HG03025 (cell line): ENCODE results near the gene REXO1.

Experiments used
- ATAC-seq: cut with Tn5 transposase; IDR thresholded peaks from one replicate; pipeline ENCODE4 v1.9.1; 2021; ENCODE audit warnings: mild to moderate bottlenecking, moderate library complexity; ENCODE audit not compliant: unreplicated experiment, low FRiP score

The REXO1 gene

DNA sequence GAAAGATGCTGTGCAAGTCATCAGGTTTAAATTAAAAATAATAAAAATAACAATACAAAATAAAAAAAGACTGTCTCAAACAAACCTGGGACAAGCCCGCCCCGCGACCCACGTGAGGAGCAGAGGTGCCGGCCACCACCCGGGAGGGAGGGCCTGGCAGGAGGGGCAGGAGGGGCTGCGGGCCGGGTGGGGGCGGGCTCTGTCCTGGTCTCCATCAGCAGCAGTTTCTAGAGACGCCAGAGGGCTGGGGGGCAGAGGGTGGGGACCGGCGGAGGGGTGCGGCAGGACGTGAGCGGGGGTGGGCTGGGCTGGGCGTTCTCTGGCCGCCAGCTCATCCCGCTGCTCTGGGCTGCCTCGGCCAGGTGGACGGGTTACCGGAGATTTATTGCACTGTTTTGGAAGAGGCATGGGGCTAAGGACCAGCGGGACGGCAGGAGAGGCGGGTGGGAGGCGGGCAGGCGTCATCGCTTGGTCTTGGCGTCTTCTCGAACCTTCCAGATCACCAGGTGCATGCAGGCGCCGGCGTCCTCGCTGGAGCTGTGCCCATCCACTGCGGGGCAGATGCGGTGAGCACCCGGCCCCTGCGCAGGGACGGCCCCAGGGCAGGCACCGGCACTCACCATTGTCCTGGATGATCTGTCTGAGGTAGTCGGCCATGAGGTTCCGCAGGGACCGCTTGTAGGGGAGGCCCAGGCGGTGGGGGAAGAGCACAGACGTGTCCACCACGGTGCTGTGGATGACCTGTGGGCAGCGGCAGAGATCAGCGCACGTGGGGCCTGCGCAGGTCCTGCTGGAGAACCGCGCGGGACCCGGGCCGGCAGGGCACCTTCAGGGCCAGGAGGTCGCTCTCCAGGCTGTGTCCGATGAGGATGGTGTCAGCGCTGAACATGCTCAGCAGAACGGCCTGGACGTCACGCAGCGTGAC is 32.4 kb downstream of the REXO1 start:
- no peak for ATAC-seq

GRCh38 chr19:1814833-1815604 is 33.3 kb downstream of the REXO1 start:
- no peak for ATAC-seq

DNA sequence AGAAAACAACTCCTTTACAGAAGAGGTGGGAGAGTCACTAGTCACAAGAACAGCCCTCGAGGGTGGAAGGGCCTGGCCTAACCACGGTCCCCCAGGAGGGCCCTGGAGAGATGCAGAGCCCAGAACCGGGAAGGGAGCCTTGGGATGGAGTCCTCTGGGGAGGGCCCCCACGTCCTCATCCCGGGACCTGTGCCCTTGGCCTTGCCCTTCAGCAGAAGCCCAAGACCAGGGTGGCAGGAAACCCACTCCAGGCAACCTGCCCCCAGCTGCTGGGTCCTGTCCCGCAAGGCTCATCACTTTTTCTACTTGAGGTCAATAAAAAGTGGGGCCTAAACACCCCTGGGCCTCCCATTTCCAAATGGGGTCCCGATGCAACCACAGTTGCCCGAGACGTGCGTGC is 33.9 kb downstream of the REXO1 start:
- no peak for ATAC-seq

- ATAC-seq, result no peak
Measured at GRCh38 chr19:1813192-1814182, 34.8 kb downstream of the REXO1 start.

DNA sequence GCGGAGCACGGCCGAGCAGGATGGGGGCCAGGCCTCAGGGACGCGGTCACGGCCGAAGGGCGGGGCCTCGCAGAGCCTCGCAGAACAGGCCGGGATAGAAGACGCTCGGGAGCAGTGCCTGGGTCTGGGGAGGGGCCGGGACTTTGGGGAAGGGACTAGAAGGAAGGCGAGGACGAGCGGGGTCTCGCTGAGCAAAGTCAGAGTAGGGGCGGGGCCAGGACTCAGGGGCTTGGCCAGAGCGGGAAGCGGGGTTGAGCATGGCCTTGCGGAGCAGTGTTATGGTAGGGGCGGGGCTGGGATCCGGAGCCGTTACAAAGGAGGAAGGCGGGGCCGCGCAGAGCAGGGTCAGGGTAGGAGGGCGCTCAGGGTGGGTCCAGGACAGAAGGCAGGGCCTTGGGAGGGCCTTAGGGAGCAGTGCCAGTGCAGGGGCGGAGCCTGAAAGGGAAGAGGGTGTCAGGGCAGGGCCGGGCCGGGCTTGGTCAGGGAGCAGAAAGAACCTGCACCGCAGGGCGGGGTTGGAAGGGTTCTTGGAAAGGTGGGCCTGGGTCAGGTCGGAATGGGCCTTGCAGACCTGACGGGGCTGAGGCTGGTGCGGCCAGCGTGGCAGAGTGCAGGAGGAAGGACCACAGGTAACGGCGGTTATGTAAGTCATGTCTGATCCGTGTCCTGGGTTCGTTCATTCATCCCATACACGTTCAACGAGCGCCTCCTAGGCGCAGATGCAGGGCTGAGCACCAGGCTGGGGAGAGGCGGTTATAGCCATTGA is 35.7 kb downstream of the REXO1 start:
- ATAC-seq, result peak; percentile 54

- ATAC-seq, result no peak
Measured at GRCh38 chr19:1811942-1812425, 36.3 kb downstream of the REXO1 start, which contains the start of gene ATP8B3. Gene ATP8B3, minus strand, starts transcription at chr19:1812276. Its CDS starts 540 bp downstream, at chr19:1811736.

DNA sequence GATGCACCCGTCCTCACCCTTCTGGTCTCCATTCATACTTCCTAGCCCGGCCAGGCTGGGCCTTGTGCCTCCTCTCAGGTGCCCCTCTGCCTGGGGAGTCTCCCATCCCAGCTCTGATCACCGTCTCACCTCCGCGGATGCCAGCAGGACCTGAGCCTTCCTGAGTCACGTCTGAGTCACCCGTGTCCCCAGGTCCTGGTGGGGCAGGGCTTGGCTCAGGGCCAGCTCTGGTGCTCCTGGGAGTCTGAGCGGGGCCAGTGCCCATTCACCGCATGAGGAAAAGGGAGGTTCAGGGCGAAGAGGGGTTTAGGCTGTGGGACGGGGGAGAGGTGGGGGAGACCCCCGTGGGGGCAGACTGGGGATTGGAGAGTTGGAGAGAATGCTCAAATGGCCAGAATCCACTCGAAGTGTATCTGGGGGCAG is 36.8 kb downstream of the REXO1 start:
- ATAC-seq, result no peak

DNA sequence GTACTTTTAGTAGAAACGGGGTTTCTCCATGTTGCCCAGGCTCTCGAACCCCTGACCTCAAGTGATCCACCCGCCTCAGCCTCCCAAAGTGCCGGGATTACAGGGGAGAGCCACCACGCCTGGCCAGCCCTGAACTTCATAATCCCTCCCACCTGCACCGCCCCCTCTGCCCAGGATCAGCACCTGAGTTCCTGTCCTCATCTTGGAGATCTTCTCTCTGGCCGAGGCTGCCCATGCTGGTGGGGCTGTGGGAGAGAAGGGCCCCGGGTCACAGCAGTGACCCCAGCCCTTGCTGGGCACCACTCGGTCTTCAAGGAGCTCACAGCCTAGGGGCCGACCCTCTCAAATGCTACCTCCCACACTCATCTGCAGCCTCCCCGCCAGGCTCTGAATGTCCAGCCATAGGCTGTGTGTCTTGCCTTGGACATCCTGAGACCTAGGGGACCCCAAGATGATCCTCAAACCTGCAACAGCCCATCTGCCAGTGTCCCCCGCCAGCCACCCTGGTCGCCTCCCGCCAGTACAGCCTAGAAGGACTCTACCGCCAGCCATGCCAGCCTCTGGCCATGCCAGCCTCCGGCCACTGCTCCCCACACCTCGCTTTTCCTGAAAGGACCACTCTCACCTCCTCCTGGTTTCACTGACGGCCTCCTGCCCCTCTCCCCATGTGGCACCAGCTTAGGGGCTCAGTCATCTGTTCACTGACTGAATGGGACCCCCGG is 37.7 kb downstream of the REXO1 start:
- no peak for ATAC-seq

DNA sequence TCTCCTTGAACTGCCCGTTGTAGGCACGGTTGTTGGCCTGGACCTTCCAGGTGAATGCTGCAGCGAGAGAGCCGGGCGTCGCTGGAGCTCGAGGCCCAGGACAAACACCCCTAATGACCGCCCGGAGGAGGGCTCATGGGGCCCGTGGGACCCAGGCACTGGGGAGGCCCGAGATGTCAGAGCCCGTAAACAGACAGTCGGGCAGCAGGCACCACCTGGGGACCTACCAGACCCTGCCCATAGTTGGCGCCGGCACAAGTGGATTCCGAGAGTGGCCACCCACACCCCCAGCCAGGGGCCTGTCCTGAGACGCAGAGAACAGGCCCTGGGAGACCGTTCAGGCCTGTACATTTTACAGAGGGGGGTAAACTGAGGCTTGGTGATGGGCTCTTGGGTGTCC is 38.6 kb downstream of the REXO1 start:
- no peak for ATAC-seq

DNA sequence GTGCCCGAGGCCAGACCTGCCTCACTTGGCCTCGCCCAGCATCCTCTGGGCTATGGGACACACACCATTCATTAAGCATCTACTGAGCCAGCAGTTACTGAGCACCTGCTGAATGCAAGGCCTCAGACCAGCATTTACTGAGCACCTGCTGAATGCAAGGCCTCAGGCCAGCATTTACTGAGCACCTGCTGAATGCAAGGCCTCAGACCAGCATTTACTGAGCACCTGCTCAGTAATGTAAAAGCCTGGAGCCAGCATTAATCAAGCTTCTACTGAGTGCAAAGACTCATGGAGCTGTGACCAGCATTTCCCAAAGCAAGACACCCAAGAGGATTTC is 39.9 kb downstream of the REXO1 start:
- ATAC-seq, result no peak

DNA sequence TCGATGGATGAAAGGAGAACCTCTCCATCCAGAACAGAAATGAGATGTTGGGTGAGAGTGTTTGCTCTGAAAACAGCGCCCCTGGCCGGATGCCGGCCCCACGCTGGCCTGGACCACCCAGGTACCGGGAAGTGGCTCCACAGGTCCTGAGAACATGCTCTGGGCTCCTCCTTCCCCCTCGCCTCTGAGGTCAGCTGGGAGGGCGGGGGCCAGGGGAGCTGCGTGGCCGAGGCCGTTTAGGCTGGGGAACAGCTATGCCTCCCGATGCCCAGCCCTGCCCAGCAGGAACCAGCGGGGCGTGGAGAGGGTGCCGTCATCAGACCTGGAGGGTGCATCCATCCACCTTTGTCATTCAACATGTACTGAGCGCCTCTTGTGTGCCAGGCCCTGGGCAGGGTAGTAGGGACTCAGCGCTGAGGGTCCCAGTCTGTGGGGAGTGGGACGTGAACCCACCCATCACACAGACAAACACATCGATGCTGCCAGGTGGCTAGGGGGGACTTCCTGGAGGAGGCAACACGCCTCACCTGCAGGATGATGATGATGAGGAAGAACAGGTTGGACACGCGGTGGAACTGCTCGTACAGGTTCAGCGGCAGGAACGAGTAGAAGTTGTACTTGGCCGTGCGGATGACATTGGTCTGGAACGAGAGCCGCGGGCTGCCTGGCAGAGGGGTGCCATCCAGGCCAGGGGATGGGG is 40.4 kb downstream of the REXO1 start:
- ATAC-seq, result no peak

DNA sequence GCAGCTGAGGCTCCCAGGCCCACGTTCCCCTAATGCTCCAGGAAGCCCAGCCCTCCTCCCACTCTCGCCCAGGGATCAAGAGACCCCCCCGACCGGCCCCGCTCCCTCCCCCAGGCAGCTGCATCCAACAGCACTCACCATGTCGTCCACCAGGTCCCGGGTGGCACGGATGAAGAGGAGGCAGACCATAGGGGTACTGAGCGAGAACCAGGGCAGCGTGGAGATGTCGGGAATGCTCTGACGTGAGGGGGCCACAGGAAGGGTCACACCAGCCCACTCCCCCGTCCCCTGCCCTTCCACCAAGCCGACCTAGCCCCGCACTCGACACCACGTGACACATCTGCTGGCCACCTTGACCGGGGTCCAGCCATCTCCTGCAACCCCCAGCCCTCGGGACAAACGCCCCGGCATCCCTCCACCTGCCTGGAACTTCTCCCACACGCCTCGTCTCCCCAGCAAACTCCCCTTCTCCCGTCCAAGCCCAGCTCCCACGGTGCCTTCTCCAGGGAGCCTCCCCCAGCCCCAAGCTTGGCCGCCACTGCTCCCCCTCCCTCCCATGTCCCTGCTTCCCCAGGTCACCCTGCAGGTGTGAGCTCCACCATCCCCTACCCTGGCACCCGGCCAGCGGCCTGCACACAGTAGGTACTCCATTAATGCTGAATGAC is 41.1 kb downstream of the REXO1 start:
- ATAC-seq, result no peak

GRCh38 chr19:1806184-1807029 is 41.9 kb downstream of the REXO1 start:
- ATAC-seq, result no peak

GRCh38 chr19:1805401-1806183 is 42.7 kb downstream of the REXO1 start:
- ATAC-seq, result no peak

DNA sequence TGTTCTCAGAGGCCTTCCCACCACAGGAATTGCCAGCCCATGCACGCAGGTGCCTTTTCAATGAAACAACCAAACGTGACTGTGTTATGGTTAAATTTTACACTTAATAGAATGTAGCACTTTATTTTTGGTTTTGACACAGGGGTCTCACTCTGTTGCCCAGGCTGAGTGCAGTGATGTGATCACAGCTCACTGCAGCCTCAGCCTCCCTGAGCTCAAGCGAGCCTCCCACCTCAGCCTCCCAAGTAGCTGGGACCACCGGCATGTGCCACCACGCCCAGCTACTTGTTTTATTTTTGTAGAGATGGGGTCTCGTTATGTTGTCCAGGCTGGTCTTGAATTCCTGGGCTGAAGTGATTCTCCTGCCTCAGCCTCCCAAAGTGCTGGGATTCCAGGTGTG is 43.4 kb downstream of the REXO1 start:
- ATAC-seq, result no peak

- no peak for ATAC-seq
Measured at GRCh38 chr19:1799695-1800342, 48.5 kb downstream of the REXO1 start.
